ENCODE measurements around the gene TLL1. TPM values are rescaled to one million over a fixed set of nuclear protein-coding genes. Genes with fewer than 3 reads are reported as not detected.

Gene TLL1
- total RNA-seq, 1 experiment from 2014 or later = 0.37 TPM

DNA sequence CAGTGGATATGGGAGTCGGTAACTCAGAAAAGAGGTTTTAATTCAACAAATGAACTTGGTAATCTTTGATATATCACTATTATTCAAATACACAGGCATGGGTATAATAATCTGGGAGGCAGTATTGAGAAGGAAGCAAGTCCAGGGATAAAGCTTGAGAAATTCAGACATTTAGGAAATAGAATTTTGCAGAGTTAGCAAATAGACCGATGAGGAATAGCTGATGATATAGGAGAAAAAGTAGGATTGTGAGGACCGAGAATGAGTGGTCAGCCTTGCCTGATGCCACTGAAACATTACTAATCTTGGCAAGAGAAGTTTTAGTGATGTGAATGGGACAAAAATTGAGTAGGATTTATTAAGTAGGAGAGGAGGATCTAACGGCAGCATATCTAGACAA is 71.9 kb downstream of the TLL1 start:
- Histone ChIP-seq H3K9me3 (ENCODE audit: control insufficient read depth in 1 of 2, insufficient read depth in 1 of 2, low read depth in 1 of 2, low read length in 2 of 2) (no peaks in the 10 kb centered on the region), H3K4me2 (ENCODE audit: low read length) (no peak overlapping the region), H3K4me1 (ENCODE audit: control insufficient read depth in 1 of 2, insufficient read depth in 2 of 2, low read length in 2 of 2) (no peaks in the 10 kb centered on the region), H3K9me2 (ENCODE audit: insufficient read depth) (no peaks in the 10 kb centered on the region), H3K79me2 (ENCODE audit: insufficient read depth, low read length) (no peaks in the 10 kb centered on the region), H2AFZ (ENCODE audit: low read depth, low read length, poor library complexity, severe bottlenecking) (no peak overlapping the region), H3K9ac (ENCODE audit: low read length) (no peak overlapping the region), H3K4me3 (replicated peaks in 1 of 2; ENCODE audit: low read depth in 1 of 2, low read length in 2 of 2) (no peak overlapping the region), H4K20me1 (ENCODE audit: insufficient read depth) (no peaks in the 10 kb centered on the region), H3K36me3 (ENCODE audit: control insufficient read depth in 1 of 2, insufficient read depth in 2 of 2, low read length in 2 of 2) (no peaks in the 10 kb centered on the region), H3K27ac (ENCODE audit: low read depth, low read length) (no peak overlapping the region), H3K27me3 (ENCODE audit: insufficient read depth, low read length) (no peaks in the 10 kb centered on the region)
- BruUV-seq (replicated peaks) = no TSS peak
- POLR2A ChIA-PET = no interaction called here
- RAD21 ChIA-PET (ENCODE audit: low non-redundant PET in 1 of 2, low total read pairs in 2 of 2, uncharacterized antibody in 2 of 2, unreplicated experiment in 2 of 2) = no interaction called here
- DNase-seq (ENCODE audit: low read depth, low spot score) (no peak), ATAC-seq (no peak)
- CTCF ChIA-PET = no interaction called here
- intact Hi-C loops (cut with micrococcal nuclease) = no loop called here
- TF ChIP-seq, protein P1, sequence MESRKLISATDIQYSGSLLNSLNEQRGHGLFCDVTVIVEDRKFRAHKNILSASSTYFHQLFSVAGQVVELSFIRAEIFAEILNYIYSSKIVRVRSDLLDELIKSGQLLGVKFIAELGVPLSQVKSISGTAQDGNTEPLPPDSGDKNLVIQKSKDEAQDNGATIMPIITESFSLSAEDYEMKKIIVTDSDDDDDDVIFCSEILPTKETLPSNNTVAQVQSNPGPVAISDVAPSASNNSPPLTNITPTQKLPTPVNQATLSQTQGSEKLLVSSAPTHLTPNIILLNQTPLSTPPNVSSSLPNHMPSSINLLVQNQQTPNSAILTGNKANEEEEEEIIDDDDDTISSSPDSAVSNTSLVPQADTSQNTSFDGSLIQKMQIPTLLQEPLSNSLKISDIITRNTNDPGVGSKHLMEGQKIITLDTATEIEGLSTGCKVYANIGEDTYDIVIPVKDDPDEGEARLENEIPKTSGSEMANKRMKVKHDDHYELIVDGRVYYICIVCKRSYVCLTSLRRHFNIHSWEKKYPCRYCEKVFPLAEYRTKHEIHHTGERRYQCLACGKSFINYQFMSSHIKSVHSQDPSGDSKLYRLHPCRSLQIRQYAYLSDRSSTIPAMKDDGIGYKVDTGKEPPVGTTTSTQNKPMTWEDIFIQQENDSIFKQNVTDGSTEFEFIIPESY (IDR thresholded peaks at IDR 0.05; ENCODE audit: extremely low read depth, insufficient replicate concordance, low read length) = no peak
- no peak for TF ChIP-seq SP1 (IDR thresholded peaks at IDR 0.05; ENCODE audit: low read depth)
- no peak for TF ChIP-seq ZNF274 (IDR thresholded peaks at IDR 0.05; ENCODE audit: low read depth, low read length)
- TF ChIP-seq ELF1 (IDR thresholded peaks at IDR 0.05; ENCODE audit: borderline replicate concordance, low read depth) = no peak
- no peak for TF ChIP-seq EZH2phosphoT487 (IDR thresholded peaks at IDR 0.05; ENCODE audit: borderline replicate concordance)
- no peak for TF ChIP-seq RAD21 (IDR thresholded peaks at IDR 0.05; ENCODE audit: low read depth)
- no peak for TF ChIP-seq EGR1 (IDR thresholded peaks at IDR 0.05; ENCODE audit: low read depth)
- no peak for TF ChIP-seq EZH2 (IDR thresholded peaks at IDR 0.05)

DNA sequence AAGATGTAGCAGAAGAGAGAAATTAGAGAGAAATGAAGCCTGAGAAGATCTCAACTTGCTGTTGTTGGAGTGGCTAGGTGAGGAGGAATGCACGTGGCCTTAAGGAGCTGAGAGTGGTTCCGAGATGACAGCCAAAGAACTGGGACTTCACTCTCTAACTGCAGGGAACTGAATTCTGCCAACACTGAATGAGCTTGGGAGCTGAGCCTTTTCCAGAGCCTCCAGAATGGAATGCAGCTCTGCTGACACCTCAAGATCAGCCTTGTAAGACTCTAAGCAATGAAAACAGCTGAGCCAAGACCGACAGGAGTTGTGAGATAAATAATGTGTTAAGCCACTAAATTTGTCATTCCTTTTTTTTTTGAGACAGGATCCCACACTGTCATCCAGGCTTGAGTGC is 73.0 kb downstream of the TLL1 start:
- ATAC-seq (no peak), DNase-seq (ENCODE audit: low read depth, low spot score) (no peak)
- Histone ChIP-seq H3K79me2 (ENCODE audit: insufficient read depth, low read length) (no peaks in the 10 kb centered on the region), H3K27ac (ENCODE audit: low read depth, low read length) (no peak overlapping the region), H4K20me1 (ENCODE audit: insufficient read depth) (no peaks in the 10 kb centered on the region), H2AFZ (ENCODE audit: low read depth, low read length, poor library complexity, severe bottlenecking) (no peak overlapping the region), H3K9me3 (ENCODE audit: control insufficient read depth in 1 of 2, insufficient read depth in 1 of 2, low read depth in 1 of 2, low read length in 2 of 2) (no peaks in the 10 kb centered on the region), H3K36me3 (ENCODE audit: control insufficient read depth in 1 of 2, insufficient read depth in 2 of 2, low read length in 2 of 2) (no peaks in the 10 kb centered on the region), H3K4me1 (ENCODE audit: control insufficient read depth in 1 of 2, insufficient read depth in 2 of 2, low read length in 2 of 2) (no peaks in the 10 kb centered on the region), H3K9ac (ENCODE audit: low read length) (no peak overlapping the region), H3K27me3 (ENCODE audit: insufficient read depth, low read length) (no peaks in the 10 kb centered on the region), H3K9me2 (ENCODE audit: insufficient read depth) (no peaks in the 10 kb centered on the region), H3K4me3 (replicated peaks in 1 of 2; ENCODE audit: low read depth in 1 of 2, low read length in 2 of 2) (no peak overlapping the region), H3K4me2 (ENCODE audit: low read length) (no peak overlapping the region)
- POLR2A ChIA-PET = no interaction called here
- CTCF ChIA-PET = no interaction called here
- intact Hi-C loops (cut with micrococcal nuclease) = no loop called here
- BruUV-seq (replicated peaks) = no TSS peak
- RAD21 ChIA-PET (ENCODE audit: low non-redundant PET in 1 of 2, low total read pairs in 2 of 2, uncharacterized antibody in 2 of 2, unreplicated experiment in 2 of 2) = no interaction called here
- TF ChIP-seq FOSL1 (IDR thresholded peaks at IDR 0.05; ENCODE audit: low read depth) (no peak), EZH2phosphoT487 (IDR thresholded peaks at IDR 0.05; ENCODE audit: borderline replicate concordance) (no peak), YY1 (IDR thresholded peaks at IDR 0.05; ENCODE audit: extremely low read depth, insufficient replicate concordance, low read depth, low read length) (no peak), POLR2AphosphoS5 (IDR thresholded peaks at IDR 0.05; ENCODE audit: low read depth, low read length) (no peak), SP1 (IDR thresholded peaks at IDR 0.05; ENCODE audit: low read depth) (no peak), TCF7L2 (IDR thresholded peaks at IDR 0.05; ENCODE audit: borderline replicate concordance, extremely low read depth, insufficient read depth, insufficient read length) (no peak), CEBPB (IDR thresholded peaks at IDR 0.05; ENCODE audit: low read depth) (no peak), RAD21 (IDR thresholded peaks at IDR 0.05; ENCODE audit: low read depth) (no peak), ZNF274 (IDR thresholded peaks at IDR 0.05; ENCODE audit: low read depth, low read length) (no peak), EZH2 (IDR thresholded peaks at IDR 0.05) (no peak), SIN3A (IDR thresholded peaks at IDR 0.05; ENCODE audit: low read depth) (no peak), ZFX (IDR thresholded peaks at IDR 0.05) (no peak)
- TF ChIP-seq, protein P2, sequence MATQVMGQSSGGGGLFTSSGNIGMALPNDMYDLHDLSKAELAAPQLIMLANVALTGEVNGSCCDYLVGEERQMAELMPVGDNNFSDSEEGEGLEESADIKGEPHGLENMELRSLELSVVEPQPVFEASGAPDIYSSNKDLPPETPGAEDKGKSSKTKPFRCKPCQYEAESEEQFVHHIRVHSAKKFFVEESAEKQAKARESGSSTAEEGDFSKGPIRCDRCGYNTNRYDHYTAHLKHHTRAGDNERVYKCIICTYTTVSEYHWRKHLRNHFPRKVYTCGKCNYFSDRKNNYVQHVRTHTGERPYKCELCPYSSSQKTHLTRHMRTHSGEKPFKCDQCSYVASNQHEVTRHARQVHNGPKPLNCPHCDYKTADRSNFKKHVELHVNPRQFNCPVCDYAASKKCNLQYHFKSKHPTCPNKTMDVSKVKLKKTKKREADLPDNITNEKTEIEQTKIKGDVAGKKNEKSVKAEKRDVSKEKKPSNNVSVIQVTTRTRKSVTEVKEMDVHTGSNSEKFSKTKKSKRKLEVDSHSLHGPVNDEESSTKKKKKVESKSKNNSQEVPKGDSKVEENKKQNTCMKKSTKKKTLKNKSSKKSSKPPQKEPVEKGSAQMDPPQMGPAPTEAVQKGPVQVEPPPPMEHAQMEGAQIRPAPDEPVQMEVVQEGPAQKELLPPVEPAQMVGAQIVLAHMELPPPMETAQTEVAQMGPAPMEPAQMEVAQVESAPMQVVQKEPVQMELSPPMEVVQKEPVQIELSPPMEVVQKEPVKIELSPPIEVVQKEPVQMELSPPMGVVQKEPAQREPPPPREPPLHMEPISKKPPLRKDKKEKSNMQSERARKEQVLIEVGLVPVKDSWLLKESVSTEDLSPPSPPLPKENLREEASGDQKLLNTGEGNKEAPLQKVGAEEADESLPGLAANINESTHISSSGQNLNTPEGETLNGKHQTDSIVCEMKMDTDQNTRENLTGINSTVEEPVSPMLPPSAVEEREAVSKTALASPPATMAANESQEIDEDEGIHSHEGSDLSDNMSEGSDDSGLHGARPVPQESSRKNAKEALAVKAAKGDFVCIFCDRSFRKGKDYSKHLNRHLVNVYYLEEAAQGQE (IDR thresholded peaks at IDR 0.05; ENCODE audit: low read depth) = no peak

All from HCT116 (cell line).